Measurements from ENCODE around the gene MAP7D3.

DNA sequence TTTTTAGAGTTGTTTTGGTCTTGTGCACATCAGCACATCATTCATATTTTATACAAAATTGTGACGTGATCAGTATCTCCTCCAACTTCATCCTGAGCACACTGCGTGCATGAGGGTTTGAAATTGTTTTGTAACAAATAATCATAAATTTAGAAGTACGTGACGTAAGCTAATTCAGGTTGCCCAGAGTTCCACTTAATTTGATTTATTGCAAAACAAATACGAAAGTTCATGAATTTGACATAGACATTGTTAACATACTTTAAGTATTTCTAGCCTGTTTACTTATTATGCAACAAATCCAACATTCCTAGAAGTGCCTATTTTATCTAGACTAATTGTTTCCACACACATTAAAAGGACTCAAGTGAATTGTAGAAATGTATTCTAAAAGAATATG lies 48.3 kb downstream of the MAP7D3 start:
- TF ChIP-seq CTCF (IDR thresholded peaks at IDR 0.05) (no peak), POLR2A (IDR thresholded peaks at IDR 0.05) (no peak)
